ENCODE data around the gene UBAC1.

The UBAC1 gene

GRCh38 chr9:135993765-135994500 is 32.8 kb upstream of the UBAC1 start:
- H3K27ac ChIP-seq, result no peak overlapping the region
- TF ChIP-seq CTCF (conservative IDR thresholded peaks at IDR 0.05) (no peak), ZFX (IDR thresholded peaks at IDR 0.05) (no peak)

GRCh38 chr9:135993409-135993742 is 32.2 kb upstream of the UBAC1 start:
- H3K27ac ChIP-seq, result no peak overlapping the region
- no peak for TF ChIP-seq CTCF (conservative IDR thresholded peaks at IDR 0.05)

GRCh38 chr9:135992486-135993408 is 31.6 kb upstream of the UBAC1 start:
- H3K27ac ChIP-seq, result no peak overlapping the region
- TF ChIP-seq ZFX (IDR thresholded peaks at IDR 0.05), result no peak
- no peak for TF ChIP-seq CTCF (conservative IDR thresholded peaks at IDR 0.05)

- no peak overlapping the region for H3K27ac ChIP-seq
- TF ChIP-seq CTCF (conservative IDR thresholded peaks at IDR 0.05), result no peak
- TF ChIP-seq ZFX (IDR thresholded peaks at IDR 0.05), result no peak
These were observed 30.6 kb upstream of the UBAC1 start for GRCh38 chr9:135991771-135992170.

GRCh38 chr9:135990468-135991429 is 29.6 kb upstream of the UBAC1 start:
- TF ChIP-seq ZFX (IDR thresholded peaks at IDR 0.05), result no peak
- TF ChIP-seq CTCF (conservative IDR thresholded peaks at IDR 0.05), result no peak
- no peak overlapping the region for H3K27ac ChIP-seq

- no peak overlapping the region for H3K27ac ChIP-seq
- TF ChIP-seq CTCF (conservative IDR thresholded peaks at IDR 0.05) (no peak), ZFX (IDR thresholded peaks at IDR 0.05) (no peak)
These were observed 28.7 kb upstream of the UBAC1 start for GRCh38 chr9:135989722-135990467.
